HG02852 (cell line): ENCODE measurements around the gene PSME3IP1.

ENCODE experiments used
- ATAC-seq: cut with Tn5 transposase; IDR thresholded peaks from one replicate; pipeline ENCODE4 v1.9.1; 2021; ENCODE audit warnings: mild to moderate bottlenecking, moderate library complexity; ENCODE audit not compliant: unreplicated experiment

The PSME3IP1 gene

GRCh38 chr16:57102888-57103851 lies 82.7 kb downstream of the PSME3IP1 start:
- no peak for ATAC-seq
